WERI-Rb-1 (cell line): ENCODE measurements around the gene CEP290.

ENCODE experiments used
- DNase-seq: peaks from one replicate; pipeline ENCODE4 v3.0.0-alpha.2; 2020
- H3K27ac ChIP-seq: fragments of 250-450 bp; sonication (Bioruptor Pico); 2 replicates; pipeline ENCODE4 v1.5.1; 2020; ENCODE audit warnings: mild to moderate bottlenecking, moderate library complexity
- H3K27me3 ChIP-seq: fragments of 250-450 bp; sonication (Bioruptor Pico); 2 replicates; pipeline ENCODE4 v1.5.1; 2021; ENCODE audit warnings: mild to moderate bottlenecking, low read depth, moderate library complexity; ENCODE audit not compliant: insufficient read depth, severe bottlenecking
- H3K36me3 ChIP-seq: fragments of 250-450 bp; sonication (Bioruptor Pico); 2 replicates; pipeline ENCODE4 v1.5.1; 2020; ENCODE audit warnings: mild to moderate bottlenecking, moderate library complexity
- H3K4me3 ChIP-seq: 2 replicates; pipeline ENCODE4 v1.5.1; 2011; ENCODE audit warnings: low read depth, mild to moderate bottlenecking, control low read depth, low read length
- H3K9me3 ChIP-seq: fragments of 250-450 bp; sonication (Bioruptor Pico); 2 replicates; pipeline ENCODE4 v1.5.1; 2021; ENCODE audit warnings: mild to moderate bottlenecking, moderate library complexity; ENCODE audit not compliant: severe bottlenecking
- TF ChIP-seq, protein P1 (sequence below): IDR thresholded peaks from 2 replicates; pipeline ENCODE4 v1.5.1; 2011; ENCODE audit warnings: low read depth, mild to moderate bottlenecking, control low read depth, inconsistent platforms, low read length

The CEP290 gene

DNA sequence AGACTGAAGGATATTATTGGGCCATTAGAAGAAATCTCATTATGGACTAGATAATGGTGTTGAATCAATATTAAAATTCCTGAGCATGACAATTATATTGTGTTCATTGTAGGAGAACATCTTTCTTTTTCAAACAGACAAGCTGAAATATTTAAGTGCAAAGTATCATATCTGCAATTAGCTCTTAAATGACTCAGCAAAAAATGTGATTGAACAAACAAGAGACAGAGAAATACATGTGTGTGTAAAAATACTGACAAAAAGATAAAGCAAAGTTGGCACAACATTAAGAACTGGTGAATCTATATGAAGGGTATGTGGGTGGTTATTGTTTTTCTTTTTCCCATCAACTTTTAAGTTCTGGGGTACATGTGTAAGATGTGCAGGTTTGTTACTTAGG lies 9.5 kb downstream of the CEP290 start:
- no peaks in the 10 kb centered on the region for H3K27me3 ChIP-seq
- H3K4me3 ChIP-seq: no peak overlapping the region
- TF ChIP-seq, protein P1, sequence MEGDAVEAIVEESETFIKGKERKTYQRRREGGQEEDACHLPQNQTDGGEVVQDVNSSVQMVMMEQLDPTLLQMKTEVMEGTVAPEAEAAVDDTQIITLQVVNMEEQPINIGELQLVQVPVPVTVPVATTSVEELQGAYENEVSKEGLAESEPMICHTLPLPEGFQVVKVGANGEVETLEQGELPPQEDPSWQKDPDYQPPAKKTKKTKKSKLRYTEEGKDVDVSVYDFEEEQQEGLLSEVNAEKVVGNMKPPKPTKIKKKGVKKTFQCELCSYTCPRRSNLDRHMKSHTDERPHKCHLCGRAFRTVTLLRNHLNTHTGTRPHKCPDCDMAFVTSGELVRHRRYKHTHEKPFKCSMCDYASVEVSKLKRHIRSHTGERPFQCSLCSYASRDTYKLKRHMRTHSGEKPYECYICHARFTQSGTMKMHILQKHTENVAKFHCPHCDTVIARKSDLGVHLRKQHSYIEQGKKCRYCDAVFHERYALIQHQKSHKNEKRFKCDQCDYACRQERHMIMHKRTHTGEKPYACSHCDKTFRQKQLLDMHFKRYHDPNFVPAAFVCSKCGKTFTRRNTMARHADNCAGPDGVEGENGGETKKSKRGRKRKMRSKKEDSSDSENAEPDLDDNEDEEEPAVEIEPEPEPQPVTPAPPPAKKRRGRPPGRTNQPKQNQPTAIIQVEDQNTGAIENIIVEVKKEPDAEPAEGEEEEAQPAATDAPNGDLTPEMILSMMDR: no peak
- H3K27ac ChIP-seq: no peak overlapping the region
- H3K9me3 ChIP-seq: no peaks in the 10 kb centered on the region
- DNase-seq: no peak
- peaks cover 11% of the 10 kb centered on the region for H3K36me3 ChIP-seq

DNA sequence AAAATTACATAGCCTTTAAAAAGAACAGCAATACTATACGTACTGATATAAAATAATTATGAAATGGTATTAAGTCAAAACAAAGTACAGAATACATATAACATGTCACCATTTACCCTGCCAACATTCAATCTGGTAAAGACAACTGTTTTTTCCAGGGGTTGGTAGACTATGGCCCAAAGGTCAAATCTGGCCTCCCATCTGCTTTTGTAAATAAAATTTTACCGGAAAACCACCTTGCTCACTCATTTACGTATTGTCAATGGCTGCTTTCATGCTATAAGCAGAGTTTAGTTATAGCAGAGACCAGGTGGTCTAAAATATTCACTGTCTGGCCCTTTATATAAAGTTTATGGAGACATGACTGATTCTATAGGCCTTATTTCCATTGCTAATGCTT lies 14.0 kb downstream of the CEP290 start:
- no peak overlapping the region for H3K4me3 ChIP-seq
- no peaks in the 10 kb centered on the region for H3K9me3 ChIP-seq
- H3K36me3 ChIP-seq: peaks cover 12% of the 10 kb centered on the region
- TF ChIP-seq, protein P1: no peak
- no peak overlapping the region for H3K27ac ChIP-seq
- no peaks in the 10 kb centered on the region for H3K27me3 ChIP-seq
- no peak for DNase-seq

DNA sequence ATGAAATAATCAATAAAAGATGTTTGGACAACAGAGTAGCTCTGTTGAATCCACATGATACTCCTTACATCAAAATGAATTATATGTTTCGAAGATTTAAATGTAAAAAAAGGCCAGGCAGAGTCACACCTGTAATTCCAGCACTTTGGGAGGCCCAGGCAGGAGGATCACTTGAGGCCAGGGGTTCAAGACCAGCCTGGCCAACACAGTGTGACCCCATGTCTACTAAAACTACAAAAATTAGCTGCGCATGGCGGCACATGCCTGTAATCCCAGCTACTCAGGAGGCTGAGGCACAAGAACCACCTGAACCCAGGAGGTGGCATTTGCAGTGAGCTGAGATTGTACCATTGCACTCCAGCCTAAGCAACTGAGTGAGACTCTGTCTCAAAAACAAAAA lies 14.8 kb downstream of the CEP290 start:
- DNase-seq: no peak
- TF ChIP-seq, protein P1: no peak
- Histone ChIP-seq H3K27me3 (no peaks in the 10 kb centered on the region), H3K27ac (no peak overlapping the region), H3K4me3 (no peak overlapping the region), H3K9me3 (no peaks in the 10 kb centered on the region), H3K36me3 (peaks cover 12% of the 10 kb centered on the region)

DNA sequence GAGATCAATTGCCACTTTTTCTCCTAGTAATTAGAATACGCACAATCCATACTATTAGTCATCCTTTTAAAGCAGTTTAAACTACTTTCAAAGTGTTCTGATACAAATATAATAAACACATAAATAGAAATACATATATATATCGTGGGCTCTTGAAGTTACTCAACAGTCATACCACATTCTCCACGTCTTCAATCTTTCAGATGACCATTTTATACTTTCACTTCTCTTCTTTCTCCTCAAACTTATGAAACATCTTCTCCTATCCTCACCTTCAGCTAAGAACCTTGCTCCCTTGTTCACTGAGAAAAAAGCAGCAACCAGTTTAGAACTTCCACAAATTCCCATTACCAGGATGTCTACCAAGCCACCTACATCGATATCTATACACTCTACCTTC lies 19.2 kb downstream of the CEP290 start:
- Histone ChIP-seq H3K27ac (no peak overlapping the region), H3K9me3 (no peaks in the 10 kb centered on the region), H3K36me3 (peaks cover 19% of the 10 kb centered on the region), H3K27me3 (no peaks in the 10 kb centered on the region), H3K4me3 (no peak overlapping the region)
- TF ChIP-seq, protein P1: no peak
- no peak for DNase-seq

DNA sequence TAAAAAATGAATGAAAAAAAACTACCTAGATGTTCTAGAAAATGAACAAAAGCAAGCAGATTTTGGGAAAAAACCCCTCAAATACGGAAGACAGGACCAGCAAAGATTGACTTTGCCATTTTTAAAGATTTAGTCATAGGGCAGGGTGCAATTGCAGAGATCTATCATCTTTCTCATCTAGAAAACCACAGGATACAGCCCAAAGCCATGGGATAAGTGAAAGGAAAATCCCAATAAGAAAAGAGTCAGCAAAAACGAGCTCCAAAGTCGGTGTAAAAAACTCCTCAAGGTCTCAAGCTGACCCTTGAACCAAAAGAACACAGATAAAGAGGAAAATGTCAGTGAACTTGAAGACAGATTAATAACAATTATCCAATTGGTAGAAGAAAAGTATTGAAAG lies 28.0 kb downstream of the CEP290 start:
- Histone ChIP-seq H3K27me3 (no peaks in the 10 kb centered on the region), H3K9me3 (no peaks in the 10 kb centered on the region), H3K36me3 (peaks cover 19% of the 10 kb centered on the region), H3K4me3 (no peak overlapping the region), H3K27ac (no peak overlapping the region)
- no peak for DNase-seq
- TF ChIP-seq, protein P1: no peak

DNA sequence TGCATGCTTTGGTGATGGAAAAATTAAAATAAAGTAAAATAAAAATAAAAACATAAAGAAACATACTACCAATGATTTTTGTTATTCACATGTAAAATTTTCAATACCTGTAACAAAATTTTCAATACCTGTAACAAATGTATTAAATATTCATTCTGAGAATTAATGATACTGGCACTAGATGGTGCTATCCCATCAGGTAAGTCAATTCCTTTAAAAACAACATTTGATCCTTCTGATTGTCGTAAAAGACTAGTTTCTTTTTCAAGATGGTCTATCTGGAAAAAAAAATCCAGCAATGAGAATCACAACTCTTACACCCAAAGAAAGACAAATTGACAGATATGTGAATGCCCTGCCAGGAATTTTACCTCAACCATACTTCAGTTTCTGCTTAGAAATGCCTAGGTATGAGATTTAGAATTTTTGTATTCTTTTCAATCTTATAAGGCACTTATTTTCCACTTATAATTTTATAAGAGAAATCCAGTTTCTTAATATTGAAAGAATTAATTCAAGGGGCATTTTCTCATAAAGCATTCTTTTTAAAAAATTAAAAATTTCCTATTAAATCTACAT lies 30.7 kb downstream of the CEP290 start:
- no peaks in the 10 kb centered on the region for H3K9me3 ChIP-seq
- no peak for DNase-seq
- H3K36me3 ChIP-seq: peaks cover 10% of the 10 kb centered on the region
- H3K27me3 ChIP-seq: no peaks in the 10 kb centered on the region
- H3K27ac ChIP-seq: no peak overlapping the region
- H3K4me3 ChIP-seq: no peak overlapping the region
- TF ChIP-seq, protein P1: no peak
